Mesothelial cell of epicardium (in vitro differentiated cells): ENCODE results near the gene C19orf33. TPM values are rescaled to one million over a fixed set of nuclear protein-coding genes. Genes with fewer than 3 reads are reported as not detected.

ENCODE experiments used
- DNase-seq, 2 experiments: peaks; one replicate each; pipeline ENCODE4 v3.0.0; 2021; ENCODE audit warnings: low spot score in 2 of 2; ENCODE audit not compliant: unreplicated experiment in 2 of 2
- H3K27ac Mint-ChIP-seq: 2 replicates; pipeline ENCODE4 v1.8.0; 2021; ENCODE audit warnings: mixed read lengths
- H3K27me3 Mint-ChIP-seq: 2 replicates; pipeline ENCODE4 v1.8.0; 2021; ENCODE audit warnings: low read depth, mixed read lengths
- H3K36me3 Mint-ChIP-seq: 2 replicates; pipeline ENCODE4 v1.8.0; 2021; ENCODE audit warnings: mixed read lengths
- H3K4me1 Mint-ChIP-seq: 2 replicates; pipeline ENCODE4 v1.8.0; 2021; ENCODE audit warnings: mixed read lengths
- H3K4me3 Mint-ChIP-seq: 2 replicates; pipeline ENCODE4 v1.8.0; 2021; ENCODE audit warnings: mild to moderate bottlenecking, moderate library complexity, mixed read lengths
- H3K9me3 Mint-ChIP-seq: 2 replicates; pipeline ENCODE4 v1.8.0; 2021; ENCODE audit warnings: mixed read lengths
- total RNA-seq: library from RNA; stranded (reverse); gene quantifications from 3 replicates; pipeline ENCODE4 v1.2.1, GENCODE V29; 2021
- TF ChIP-seq, protein P1 (sequence below): fragments of 200-600 bp; sonication (generic); IDR thresholded peaks from one replicate; pipeline ENCODE4 v1.5.0; 2021; ENCODE audit warnings: antibody characterized with exemption; ENCODE audit not compliant: unreplicated experiment

The C19orf33 gene
- total RNA-seq, 1 donor from 2014 or later: 4.6 TPM

DNA sequence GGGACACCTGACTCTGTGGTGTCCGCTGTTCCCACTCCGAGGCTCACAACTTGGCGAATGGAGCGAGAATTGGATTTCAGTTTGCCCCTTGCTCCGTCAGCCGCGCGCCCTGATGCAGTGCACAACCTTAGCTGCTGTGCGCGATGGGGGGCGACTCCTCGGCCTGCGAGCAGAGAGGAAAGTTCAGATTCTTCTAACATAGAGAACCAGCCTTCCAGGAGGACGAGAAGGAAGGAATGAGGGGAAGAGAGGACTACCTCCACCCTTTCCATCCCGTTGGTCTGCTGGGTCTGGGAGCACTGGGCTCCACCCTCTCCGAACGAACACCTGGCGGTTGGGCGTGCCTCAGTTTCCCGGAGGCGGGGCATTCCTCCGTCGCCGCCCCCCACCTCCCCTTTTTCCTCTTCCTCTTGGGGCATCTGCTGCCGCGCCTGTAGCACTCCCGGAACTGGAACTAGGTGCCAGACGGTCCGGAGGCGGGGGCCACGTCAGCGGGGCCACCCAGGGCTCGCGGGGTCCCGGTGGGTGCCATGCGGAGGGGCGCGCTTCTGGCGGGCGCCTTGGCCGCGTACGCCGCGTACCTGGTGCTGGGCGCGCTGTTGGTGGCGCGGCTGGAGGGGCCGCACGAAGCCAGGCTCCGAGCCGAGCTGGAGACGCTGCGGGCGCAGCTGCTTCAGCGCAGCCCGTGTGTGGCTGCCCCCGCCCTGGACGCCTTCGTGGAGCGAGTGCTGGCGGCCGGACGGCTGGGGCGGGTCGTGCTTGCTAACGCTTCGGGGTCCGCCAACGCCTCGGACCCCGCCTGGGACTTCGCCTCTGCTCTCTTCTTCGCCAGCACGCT is 15.6 kb downstream of the C19orf33 start, which contains the start of gene KCNK6:
Gene KCNK6 (plus strand): TSS at position 425 of the 838 bp plus-strand sequence. CDS start 106 bp downstream, at position 531.
- H3K27ac Mint-ChIP-seq: no peak within 1 kb of the TSS
- H3K27me3 Mint-ChIP-seq: peaks cover 33% of the 10 kb centered on the region
- H3K4me3 Mint-ChIP-seq: peak within 1 kb of the TSS; percentile 65
- peaks cover 28% of the 10 kb centered on the region for H3K4me1 Mint-ChIP-seq
- TF ChIP-seq, protein P1, sequence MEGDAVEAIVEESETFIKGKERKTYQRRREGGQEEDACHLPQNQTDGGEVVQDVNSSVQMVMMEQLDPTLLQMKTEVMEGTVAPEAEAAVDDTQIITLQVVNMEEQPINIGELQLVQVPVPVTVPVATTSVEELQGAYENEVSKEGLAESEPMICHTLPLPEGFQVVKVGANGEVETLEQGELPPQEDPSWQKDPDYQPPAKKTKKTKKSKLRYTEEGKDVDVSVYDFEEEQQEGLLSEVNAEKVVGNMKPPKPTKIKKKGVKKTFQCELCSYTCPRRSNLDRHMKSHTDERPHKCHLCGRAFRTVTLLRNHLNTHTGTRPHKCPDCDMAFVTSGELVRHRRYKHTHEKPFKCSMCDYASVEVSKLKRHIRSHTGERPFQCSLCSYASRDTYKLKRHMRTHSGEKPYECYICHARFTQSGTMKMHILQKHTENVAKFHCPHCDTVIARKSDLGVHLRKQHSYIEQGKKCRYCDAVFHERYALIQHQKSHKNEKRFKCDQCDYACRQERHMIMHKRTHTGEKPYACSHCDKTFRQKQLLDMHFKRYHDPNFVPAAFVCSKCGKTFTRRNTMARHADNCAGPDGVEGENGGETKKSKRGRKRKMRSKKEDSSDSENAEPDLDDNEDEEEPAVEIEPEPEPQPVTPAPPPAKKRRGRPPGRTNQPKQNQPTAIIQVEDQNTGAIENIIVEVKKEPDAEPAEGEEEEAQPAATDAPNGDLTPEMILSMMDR: no peak
- H3K9me3 Mint-ChIP-seq: no peaks in the 10 kb centered on the region
- DNase-seq: peak in 1 of 2 experiments; percentile 52
- no peaks in the 10 kb centered on the region for H3K36me3 Mint-ChIP-seq

DNA sequence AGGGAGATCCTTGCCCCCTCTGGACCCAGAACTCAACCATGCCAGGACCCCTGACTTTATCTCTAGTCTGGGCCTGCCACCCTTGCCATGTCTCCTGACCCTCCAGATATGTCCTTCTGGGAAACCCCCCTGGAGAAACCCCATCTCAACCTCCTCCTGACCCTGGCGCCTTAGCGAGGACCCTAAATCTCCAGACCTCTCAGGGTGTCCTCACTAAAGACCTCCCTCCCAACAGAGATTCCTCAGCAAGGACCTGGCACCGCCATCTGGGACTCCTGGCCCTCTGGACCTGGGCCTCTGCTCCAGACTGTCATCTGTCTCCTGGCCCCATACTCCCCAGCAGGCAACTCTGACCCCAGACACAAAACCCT is 16.9 kb downstream of the C19orf33 start:
- H3K36me3 Mint-ChIP-seq: no peaks in the 10 kb centered on the region
- peaks cover 25% of the 10 kb centered on the region for H3K4me1 Mint-ChIP-seq
- no peak overlapping the region for H3K27ac Mint-ChIP-seq
- DNase-seq: no peak
- TF ChIP-seq, protein P1: no peak
- H3K27me3 Mint-ChIP-seq: peaks cover 33% of the 10 kb centered on the region
- peak overlapping the region; percentile 29 for H3K4me3 Mint-ChIP-seq
- H3K9me3 Mint-ChIP-seq: no peaks in the 10 kb centered on the region

DNA sequence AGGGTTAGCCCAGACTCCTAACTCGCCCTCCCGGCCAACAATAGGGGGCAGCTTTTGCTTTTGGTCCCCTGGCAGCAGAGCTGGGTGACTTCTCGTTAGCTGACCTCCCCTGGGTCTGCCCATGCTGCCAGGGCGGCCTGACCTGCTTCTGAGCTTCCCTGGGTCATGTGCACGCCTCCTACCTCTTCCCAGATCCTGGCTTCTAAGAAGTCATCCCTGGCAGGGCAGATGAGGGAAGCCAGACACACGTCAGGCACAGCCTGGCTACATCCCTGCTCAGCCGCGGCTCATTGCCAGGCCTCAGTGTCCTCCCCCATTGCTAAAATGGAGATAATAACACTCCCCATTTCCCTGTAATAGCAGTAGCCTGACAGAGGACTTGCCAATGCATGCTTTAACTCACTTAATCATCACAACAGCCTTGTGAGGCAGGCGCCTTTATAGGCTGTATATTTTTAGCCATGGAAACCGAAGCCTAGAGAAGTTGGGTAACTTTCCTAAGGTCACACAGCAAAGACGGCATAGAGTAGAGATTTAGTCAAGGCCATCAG is 17.7 kb downstream of the C19orf33 start:
- peak overlapping the region; percentile 18 for H3K27ac Mint-ChIP-seq
- TF ChIP-seq, protein P1: no peak
- no peak for DNase-seq
- H3K27me3 Mint-ChIP-seq: peaks cover 33% of the 10 kb centered on the region
- H3K9me3 Mint-ChIP-seq: no peaks in the 10 kb centered on the region
- H3K36me3 Mint-ChIP-seq: no peaks in the 10 kb centered on the region
- H3K4me3 Mint-ChIP-seq: no peak overlapping the region
- H3K4me1 Mint-ChIP-seq: peaks cover 25% of the 10 kb centered on the region

DNA sequence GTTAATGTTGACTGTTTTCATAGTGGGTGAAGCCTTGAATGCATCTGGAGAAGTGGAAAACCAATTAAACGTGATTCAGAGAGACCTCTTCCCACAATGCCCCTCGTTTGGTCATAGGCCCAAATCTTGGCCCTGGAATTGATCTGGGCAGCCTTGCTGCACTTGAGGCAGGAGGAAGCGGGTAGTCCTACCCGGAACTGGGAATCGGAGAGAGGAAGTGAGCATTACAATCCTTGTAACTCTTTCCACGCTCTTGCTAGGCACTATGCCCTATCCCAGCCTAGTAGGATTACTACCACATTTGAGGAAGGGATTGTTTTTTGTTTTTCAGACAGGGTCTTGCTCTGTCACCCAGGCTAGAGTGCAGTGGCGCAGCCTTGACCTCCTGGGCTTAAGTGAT is 19.2 kb downstream of the C19orf33 start:
- no peak overlapping the region for H3K4me3 Mint-ChIP-seq
- H3K36me3 Mint-ChIP-seq: no peaks in the 10 kb centered on the region
- H3K27ac Mint-ChIP-seq: no peak overlapping the region
- TF ChIP-seq, protein P1: no peak
- peaks cover 25% of the 10 kb centered on the region for H3K4me1 Mint-ChIP-seq
- no peak for DNase-seq
- peaks cover 31% of the 10 kb centered on the region for H3K27me3 Mint-ChIP-seq
- no peaks in the 10 kb centered on the region for H3K9me3 Mint-ChIP-seq

DNA sequence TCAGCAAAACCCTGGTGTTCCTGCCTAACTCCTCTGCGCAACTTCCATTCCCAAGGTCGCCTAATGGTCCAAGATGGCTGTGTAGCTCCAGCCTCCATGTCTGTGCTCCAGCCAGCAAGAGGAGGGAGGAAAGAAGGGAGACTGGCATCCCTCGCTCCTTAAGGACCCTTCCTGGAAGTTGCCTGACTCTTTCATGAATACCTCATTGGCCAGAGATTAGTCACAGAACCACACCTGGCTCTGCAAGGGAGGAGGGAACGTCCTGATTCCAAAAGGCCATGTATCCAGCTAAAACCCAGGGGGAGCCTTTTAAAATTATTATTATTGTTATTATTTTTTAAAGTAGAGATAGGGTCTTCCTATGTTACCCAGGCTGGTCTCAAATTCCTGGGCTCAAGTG is 20.4 kb downstream of the C19orf33 start:
- Mint-ChIP-seq H3K9me3 (no peaks in the 10 kb centered on the region), H3K36me3 (no peaks in the 10 kb centered on the region), H3K4me3 (no peak overlapping the region), H3K27me3 (peaks cover 20% of the 10 kb centered on the region), H3K4me1 (peaks cover 15% of the 10 kb centered on the region), H3K27ac (no peak overlapping the region)
- TF ChIP-seq, protein P1: no peak
- DNase-seq: no peak
